GM19463 (cell line): Measurements from ENCODE around the gene MT1G.
A peak's percentile ranks its signal among the peaks of the same experiment; 100 is the strongest.
"Not testable (repeated sequence)": the region's sequence is repeated elsewhere in the genome, so short reads cannot be mapped to it uniquely, and the experiment has no call there.

Source experiments
- ATAC-seq: cut with Tn5 transposase; IDR thresholded peaks from one replicate; pipeline ENCODE4 v1.9.1; 2021; ENCODE audit warnings: mild to moderate bottlenecking, moderate library complexity; ENCODE audit not compliant: unreplicated experiment

The MT1G gene

GRCh38 chr16:56665286-56666261, 2.3 kb downstream of the MT1G start:
- ATAC-seq: not testable (repeated sequence)

- no peak for ATAC-seq
Measured at GRCh38 chr16:56664506-56664905, 3.4 kb downstream of the MT1G start.

GRCh38 chr16:56662357-56663354, 5.2 kb downstream of the MT1G start:
- ATAC-seq: no peak

GRCh38 chr16:56658327-56658875, 9.5 kb downstream of the MT1G start:
- ATAC-seq: no peak

- peak; percentile 58 for ATAC-seq
Measured at GRCh38 chr16:56657555-56658326, 10.1 kb downstream of the MT1G start, which contains the start of gene MT1F. Gene MT1F, plus strand, starts transcription at chr16:56657959. Its CDS starts 100 bp downstream, at chr16:56658059.

GRCh38 chr16:56653218-56653617, 14.6 kb downstream of the MT1G start:
- no peak for ATAC-seq

- ATAC-seq: no peak
Measured at GRCh38 chr16:56652600-56652999, 15.3 kb downstream of the MT1G start.

GRCh38 chr16:56651586-56651985, 16.3 kb downstream of the MT1G start, which contains the start of gene MT1B:
Gene MT1B, plus strand, starts transcription at chr16:56651886. Its CDS starts 68 bp downstream, at chr16:56651954.
- no peak for ATAC-seq

- no peak for ATAC-seq
Measured at GRCh38 chr16:56649820-56650219, 18.0 kb downstream of the MT1G start.

- ATAC-seq: no peak
Measured at GRCh38 chr16:56649271-56649670, 18.6 kb downstream of the MT1G start.

GRCh38 chr16:56647641-56648431, 20.0 kb downstream of the MT1G start:
- ATAC-seq: no peak

- ATAC-seq: no peak
Measured at GRCh38 chr16:56645838-56646237, 22.0 kb downstream of the MT1G start.

GRCh38 chr16:56645311-56645710, 22.6 kb downstream of the MT1G start:
- ATAC-seq: no peak

- ATAC-seq: no peak
Measured at GRCh38 chr16:56643833-56644232, 24.0 kb downstream of the MT1G start.

GRCh38 chr16:56643080-56643778, 24.6 kb downstream of the MT1G start:
- ATAC-seq: peak; percentile 95

GRCh38 chr16:56641166-56641565, 26.7 kb downstream of the MT1G start:
- ATAC-seq: no peak

- no peak for ATAC-seq
Measured at GRCh38 chr16:56640076-56640475, 27.8 kb downstream of the MT1G start.

- no peak for ATAC-seq
Measured at GRCh38 chr16:56639045-56639444, 28.8 kb downstream of the MT1G start.
